ENCODE results near the gene COL15A1. TPM values are rescaled to one million over a fixed set of nuclear protein-coding genes. Genes with fewer than 3 reads are reported as not detected.

Gene COL15A1
- total RNA-seq, 4 donors from 2014 or later, result 8.0 to 15.2 (median 12.8) TPM

- Histone ChIP-seq H3K36me3 (no peaks in the 10 kb centered on the region), H3K27me3 (no peaks in the 10 kb centered on the region), H3K4me3 (replicated peaks in 1 of 3) (no peak overlapping the region), H3K9me3 (no peaks in the 10 kb centered on the region), H3K27ac (no peak overlapping the region), H3K4me1 (peaks cover 14 to 47% of the 10 kb centered on the region in 2 donors)
- DNase-seq, result no peak
- intact Hi-C loops (cut with DNase I), result no loop called here
- 71 to 80% methylated on average over 6 of the region's 6 CpGs for WGBS, 2 donors
- no peak for TF ChIP-seq CTCF (IDR thresholded peaks at IDR 0.05)
- no peak for TF ChIP-seq POLR2A (IDR thresholded peaks at IDR 0.05)
These were observed 49.3 kb downstream of the COL15A1 start for GRCh38 chr9:98992885-98993569.

- no peaks in the 10 kb centered on the region for H3K36me3 ChIP-seq
- no peak overlapping the region for H3K27ac ChIP-seq
- 25 to 29% methylated on average over 6 of the region's 6 CpGs for WGBS, 2 donors
- intact Hi-C loops (cut with DNase I), result no loop called here
- DNase-seq, result peak; percentile 37 to 50
- TF ChIP-seq CTCF (IDR thresholded peaks at IDR 0.05) (no peak), POLR2A (IDR thresholded peaks at IDR 0.05) (no peak)
- H3K27me3 ChIP-seq, result no peaks in the 10 kb centered on the region
- peaks cover 15 to 51% of the 10 kb centered on the region in 2 donors for H3K4me1 ChIP-seq
- no peaks in the 10 kb centered on the region for H3K9me3 ChIP-seq
- no peak overlapping the region for H3K4me3 ChIP-seq (replicated peaks in 1 of 3)
These were observed 49.9 kb downstream of the COL15A1 start for GRCh38 chr9:98993570-98993945.

- Histone ChIP-seq H3K4me1 (peaks cover 20 to 55% of the 10 kb centered on the region in 2 donors), H3K4me3 (replicated peaks in 1 of 3) (no peak overlapping the region), H3K36me3 (no peaks in the 10 kb centered on the region), H3K9me3 (no peaks in the 10 kb centered on the region), H3K27me3 (no peaks in the 10 kb centered on the region), H3K27ac (peak overlapping the region in 1 of 3 donors; percentile 8)
- no peak for TF ChIP-seq POLR2A (IDR thresholded peaks at IDR 0.05)
- TF ChIP-seq CTCF (IDR thresholded peaks at IDR 0.05), result no peak
- intact Hi-C loops (cut with DNase I), result loop anchor here (5.0 kb wide), 1 partner anchor 132 kb away; no protein-coding TSS in a partner anchor
- WGBS, 2 donors, result 71 to 74% methylated on average over 12 of the region's 12 CpGs
- DNase-seq, result peak in 1 of 2 donors; percentile 41
These were observed 50.7 kb downstream of the COL15A1 start for GRCh38 chr9:98994172-98995058.

- 31 to 49% methylated on average over 3 of the region's 3 CpGs for WGBS, 2 donors
- Histone ChIP-seq H3K27me3 (no peaks in the 10 kb centered on the region), H3K4me1 (peaks cover 20 to 55% of the 10 kb centered on the region in 2 donors), H3K9me3 (no peaks in the 10 kb centered on the region), H3K36me3 (no peaks in the 10 kb centered on the region), H3K27ac (peak overlapping the region in 1 of 3 donors; percentile 8), H3K4me3 (replicated peaks in 1 of 3) (no peak overlapping the region)
- TF ChIP-seq POLR2A (IDR thresholded peaks at IDR 0.05), result no peak
- TF ChIP-seq CTCF (IDR thresholded peaks at IDR 0.05), result no peak
- peak; percentile 81 to 84 for DNase-seq
- intact Hi-C loops (cut with DNase I), result loop anchor here (5.0 kb wide), 1 partner anchor 133 kb away; no protein-coding TSS in a partner anchor
These were observed 51.5 kb downstream of the COL15A1 start for GRCh38 chr9:98995059-98995671.
